GM21515 (cell line): ENCODE measurements around the gene COPG2.
"Not testable (repeated sequence)": the region's sequence is repeated elsewhere in the genome, so short reads cannot be mapped to it uniquely, and the experiment has no call there.

ENCODE experiments used
- ATAC-seq: cut with Tn5 transposase; IDR thresholded peaks from one replicate; pipeline ENCODE4 v1.9.1; 2021; ENCODE audit not compliant: unreplicated experiment

COPG2 gene

DNA sequence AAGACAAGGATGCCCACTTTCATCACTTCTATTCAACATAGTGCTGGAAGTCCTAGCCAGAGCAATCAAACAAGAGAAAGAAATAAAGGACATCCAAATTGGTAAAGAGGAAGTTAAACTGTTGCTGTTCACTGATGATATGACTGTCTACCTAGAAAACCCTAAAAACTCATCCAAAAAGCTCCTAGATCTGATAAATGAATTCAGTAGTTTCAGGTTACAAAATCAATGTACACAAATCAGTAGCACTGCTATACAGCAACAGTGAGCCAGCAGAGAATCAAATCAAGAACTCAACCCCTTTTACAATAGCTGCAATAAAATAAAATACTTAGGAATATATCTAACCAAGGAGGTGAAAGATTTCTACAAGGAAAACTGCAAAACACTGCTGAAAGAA, 98.4 kb downstream of the COPG2 start:
- ATAC-seq = not testable (repeated sequence)

GRCh38 chr7:130566898-130567280, 101.7 kb downstream of the COPG2 start:
- no peak for ATAC-seq

DNA sequence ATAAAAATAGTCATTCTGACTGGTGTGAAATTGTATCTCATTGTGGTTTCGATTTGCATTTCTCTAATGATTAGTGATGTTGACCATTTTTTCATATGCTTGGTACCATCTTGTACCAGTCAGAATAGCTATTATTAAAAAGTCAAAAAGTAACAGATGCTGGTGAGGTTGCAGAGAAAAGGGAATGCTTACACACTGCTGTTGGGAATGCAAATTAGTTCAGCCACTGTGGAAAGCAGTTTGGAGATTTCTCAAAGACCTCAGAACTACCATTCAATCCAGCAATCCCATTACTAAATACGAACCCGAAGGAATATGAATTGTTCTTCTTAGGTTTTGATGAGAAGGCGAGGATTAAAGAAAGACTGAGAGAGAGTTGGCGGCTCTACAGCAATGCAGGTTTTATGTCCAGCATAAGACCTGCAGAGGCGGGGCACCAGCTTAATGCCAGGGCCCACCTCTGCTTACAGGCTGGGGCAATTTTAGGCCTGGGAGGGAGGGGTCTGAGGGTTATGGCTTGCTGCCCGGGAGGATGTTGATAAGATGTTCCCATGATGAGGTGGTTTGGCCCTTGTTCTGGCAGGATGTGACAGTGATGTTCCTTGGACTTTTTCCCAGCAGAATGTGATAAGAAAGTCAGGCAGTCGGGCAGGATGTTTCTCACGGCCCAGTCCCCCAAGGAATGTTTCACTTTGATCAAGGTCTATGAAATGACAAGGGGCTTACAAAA, 102.2 kb downstream of the COPG2 start:
- ATAC-seq = no peak

- ATAC-seq = no peak
Observed at GRCh38 chr7:130560972-130561371, 107.6 kb downstream of the COPG2 start.

DNA sequence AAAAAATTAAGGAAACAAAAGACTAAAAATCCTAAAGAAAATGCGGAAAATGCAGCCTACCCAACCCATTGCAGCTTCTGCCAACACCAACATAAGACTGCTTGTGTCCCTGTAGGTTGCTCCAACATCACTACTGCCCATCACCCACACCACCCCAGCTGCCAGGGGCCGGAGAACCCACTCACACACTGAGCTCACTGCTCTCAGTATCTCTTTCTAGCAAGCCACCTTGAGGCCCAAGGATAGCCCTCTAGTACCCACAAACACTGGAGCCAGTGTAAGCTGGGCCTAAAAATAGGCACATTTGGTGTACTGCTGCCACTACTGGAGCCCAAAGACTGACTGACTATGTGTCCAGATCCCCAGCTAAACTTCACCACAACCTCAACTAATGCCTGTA, 109.4 kb downstream of the COPG2 start:
- no peak for ATAC-seq

DNA sequence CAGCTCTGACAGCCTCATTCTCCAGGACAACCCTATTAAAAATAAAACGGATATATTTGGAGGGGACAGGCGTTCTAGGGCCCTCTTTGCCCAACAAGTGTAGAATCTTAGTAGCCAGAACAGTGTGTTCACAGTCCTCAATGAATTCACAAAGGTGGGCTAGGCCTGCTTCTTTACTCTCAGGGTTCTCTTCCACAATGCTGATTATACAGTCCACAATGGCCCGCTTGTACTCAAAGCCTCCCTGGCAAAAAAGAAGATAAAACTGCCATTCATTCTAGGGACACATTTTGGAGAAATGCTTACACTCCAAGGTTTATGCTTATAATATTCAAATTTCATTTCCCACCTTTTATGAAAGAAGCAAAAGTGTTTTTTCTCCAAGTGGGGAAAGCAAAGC, 114.1 kb downstream of the COPG2 start:
- no peak for ATAC-seq

DNA sequence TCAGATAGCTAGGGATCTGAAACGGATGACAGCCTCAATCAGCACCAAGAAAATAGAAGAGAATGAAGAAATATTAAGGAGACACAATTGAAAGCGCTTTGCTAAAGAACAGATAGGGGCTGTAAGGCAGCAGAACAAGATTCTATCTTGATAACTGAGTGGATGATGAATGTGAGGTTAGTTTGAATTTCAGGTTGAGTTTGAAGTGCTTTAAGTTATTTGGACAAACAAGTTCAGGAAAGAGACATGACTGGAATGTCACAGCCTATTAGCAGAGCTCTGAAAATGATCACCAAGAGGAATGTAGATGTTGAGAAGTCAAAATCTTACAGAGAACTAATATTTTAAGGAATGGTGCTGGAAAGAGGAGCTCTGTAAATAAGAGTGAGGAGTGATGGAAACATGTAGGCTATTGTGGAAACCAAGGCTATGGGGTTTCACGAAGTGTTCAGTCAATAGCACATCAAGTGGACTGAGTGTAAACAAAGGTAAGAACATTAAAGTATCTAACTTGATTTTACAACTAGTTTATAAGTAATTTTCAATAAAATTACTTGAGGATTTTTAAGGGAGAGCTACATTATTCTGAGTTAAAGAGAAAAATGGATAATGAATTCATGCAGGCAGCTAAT, 115.0 kb downstream of the COPG2 start:
- ATAC-seq = no peak

DNA sequence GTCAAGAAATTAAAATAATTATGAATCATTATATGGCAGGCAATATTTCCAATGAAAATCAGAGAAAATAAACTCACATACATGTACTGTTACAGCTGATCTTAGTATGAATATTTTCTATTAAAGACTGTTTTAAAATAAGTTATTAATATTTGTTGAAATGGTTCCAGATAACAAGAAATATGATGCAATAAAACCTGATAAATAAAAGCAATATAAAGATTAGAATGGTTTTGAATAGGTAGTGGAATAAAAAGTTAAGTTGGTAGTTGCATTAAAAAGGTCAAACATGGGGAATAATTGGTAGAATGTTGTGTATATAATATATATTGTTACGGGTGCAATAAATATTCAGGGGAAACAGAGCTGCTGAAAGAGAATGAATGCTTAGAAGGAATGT, 124.2 kb downstream of the COPG2 start:
- no peak for ATAC-seq

- no peak for ATAC-seq
Observed at GRCh38 chr7:130543487-130544010, 125.0 kb downstream of the COPG2 start.

GRCh38 chr7:130542297-130542696, 126.3 kb downstream of the COPG2 start:
- not testable (repeated sequence) for ATAC-seq

- not testable (repeated sequence) for ATAC-seq
Observed at GRCh38 chr7:130541287-130541686, 127.3 kb downstream of the COPG2 start.

- not testable (repeated sequence) for ATAC-seq
Observed at GRCh38 chr7:130537894-130538293, 130.7 kb downstream of the COPG2 start.

DNA sequence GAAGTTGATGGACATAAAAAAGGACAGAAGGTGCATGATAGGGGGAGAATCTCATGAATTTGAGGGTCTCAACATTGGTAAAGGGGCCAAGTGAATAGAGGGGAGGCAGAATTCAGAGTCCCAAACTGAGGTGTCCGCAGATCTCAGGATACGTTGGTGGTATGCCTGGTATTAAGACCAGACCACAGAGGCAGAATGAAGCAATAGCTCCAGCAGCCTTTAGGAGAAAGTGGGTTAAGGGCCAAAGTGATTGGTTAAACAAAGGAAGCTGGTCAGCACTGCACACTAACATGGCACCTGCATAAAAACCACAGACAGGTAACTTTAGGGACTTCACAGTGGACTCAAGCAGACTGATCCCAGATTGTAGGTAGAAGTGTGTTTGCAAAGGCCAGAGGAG, 139.1 kb downstream of the COPG2 start:
- no peak for ATAC-seq

DNA sequence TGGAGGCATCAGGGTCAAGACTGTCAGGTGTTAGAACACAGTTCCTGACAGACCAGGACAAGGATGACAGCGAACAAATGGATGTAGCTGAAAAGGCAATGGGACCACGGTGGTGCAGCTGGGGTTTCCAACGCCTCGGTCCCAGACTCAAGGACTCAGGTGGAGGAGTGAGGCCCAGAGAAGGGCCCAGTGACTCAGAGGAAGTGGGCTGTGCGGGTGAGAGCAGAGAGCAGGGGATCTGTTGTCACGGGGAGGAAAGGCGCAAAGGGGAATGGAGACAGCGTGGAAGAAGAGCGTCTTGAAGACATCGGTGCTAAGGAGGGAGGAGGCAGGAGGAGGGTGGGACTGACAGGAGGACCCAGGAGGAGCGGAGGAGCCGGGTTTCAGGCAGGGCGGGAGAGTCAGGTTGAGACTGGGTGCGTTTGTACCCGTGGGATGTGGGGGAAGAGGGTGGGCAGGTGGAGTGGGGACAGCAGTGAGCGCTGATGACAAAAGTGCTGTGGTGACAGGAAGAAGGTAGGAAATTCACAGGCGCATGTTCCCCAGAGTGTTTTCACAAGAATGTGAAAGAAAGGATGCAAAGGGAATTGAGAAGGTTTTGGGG, 140.7 kb downstream of the COPG2 start:
- not testable (repeated sequence) for ATAC-seq

GRCh38 chr7:130524628-130525027, 143.9 kb downstream of the COPG2 start:
- ATAC-seq = no peak

DNA sequence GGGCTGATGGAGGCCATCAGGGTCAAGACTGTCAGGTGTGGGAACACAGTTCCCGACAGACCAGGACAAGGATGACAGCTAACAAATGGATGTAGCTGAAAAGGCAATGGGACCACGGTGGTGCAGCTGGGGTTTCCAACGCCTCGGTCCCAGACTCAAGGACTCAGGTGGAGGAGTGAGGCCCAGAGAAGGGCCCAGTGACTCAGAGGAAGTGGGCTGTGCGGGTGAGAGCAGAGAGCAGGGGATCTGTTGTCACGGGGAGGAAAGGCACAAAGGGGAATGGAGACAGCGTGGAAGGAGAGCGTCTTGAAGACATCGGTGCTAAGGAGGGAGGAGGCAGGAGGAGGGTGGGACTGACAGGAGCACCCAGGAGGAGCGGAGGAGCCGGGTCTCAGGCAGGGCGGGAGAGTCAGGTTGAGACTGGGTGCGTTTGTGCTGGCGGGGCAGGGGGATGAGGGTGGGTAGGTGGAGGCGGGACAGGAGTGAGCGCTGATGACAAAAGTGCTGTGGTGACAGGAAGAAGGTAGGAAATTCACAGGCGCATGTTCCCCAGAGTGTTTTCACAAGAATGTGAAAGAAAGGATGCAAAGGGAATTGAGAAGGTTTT, 144.9 kb downstream of the COPG2 start:
- not testable (repeated sequence) for ATAC-seq

DNA sequence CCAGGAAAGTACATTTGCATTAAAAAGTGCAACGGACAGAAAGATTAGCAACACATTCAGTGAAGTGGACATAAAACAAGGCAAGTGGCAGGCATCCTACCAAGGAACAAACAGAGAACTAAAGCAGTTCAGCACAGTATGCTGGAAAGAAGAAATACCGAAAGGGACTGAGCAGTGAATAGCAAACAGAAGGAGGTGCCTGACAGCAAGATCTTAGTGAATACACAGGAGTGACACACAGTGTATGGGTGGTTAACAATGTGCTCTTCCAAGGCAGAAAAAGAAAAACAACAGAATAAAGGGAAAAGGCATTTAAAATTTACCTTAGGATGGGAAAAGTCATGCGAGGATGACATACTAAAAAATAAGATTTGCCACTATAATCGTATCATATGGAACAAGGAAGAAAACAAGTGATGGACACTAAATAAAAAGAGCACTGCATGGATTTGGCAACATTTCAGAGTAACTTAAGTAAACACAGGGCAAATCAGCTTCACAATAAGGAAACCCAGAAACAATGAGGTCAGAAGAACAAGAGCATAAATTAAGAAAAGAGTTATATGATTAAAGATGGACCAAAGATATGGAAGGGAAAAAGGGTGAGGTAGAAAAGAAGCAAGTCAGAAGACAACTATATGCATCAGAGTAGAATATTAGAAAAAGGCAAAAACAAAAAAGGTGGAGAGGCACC, 147.1 kb downstream of the COPG2 start:
- no peak for ATAC-seq

- no peak for ATAC-seq
Observed at GRCh38 chr7:130515315-130516040, 153.1 kb downstream of the COPG2 start.

DNA sequence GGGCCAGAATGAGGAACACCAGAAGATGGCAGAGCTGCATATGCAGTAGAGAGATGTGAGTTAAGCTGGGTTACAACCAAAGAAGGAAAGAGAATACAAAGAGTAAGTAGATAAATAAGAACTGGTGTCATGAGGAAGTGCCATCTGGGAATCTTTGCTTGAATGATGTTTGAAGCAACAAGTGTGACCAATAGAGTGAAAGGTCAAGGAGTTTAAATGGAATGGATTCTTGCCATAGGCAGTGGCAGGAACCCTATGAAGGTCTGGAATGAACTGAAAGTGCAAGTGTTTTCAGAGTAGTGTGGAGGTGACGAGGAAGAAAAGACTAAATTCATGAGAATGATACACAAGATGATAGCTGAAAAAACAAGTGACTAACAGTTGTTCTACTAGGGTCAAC, 155.1 kb downstream of the COPG2 start:
- no peak for ATAC-seq

GRCh38 chr7:130512038-130512437, 156.5 kb downstream of the COPG2 start:
- not testable (repeated sequence) for ATAC-seq
